Activated CD8-positive, alpha-beta T cell treated with anti-CD3 and anti-CD28 coated beads for 36 hours (primary cell): ENCODE measurements around the gene FBXO24. TPM values are rescaled to one million over a fixed set of nuclear protein-coding genes. Genes with fewer than 3 reads are reported as not detected.

Experiments used
- ATAC-seq: fragments of 200-7000 bp; cut with Tn5 transposase; one replicate; pipeline ENCODE4 v1.10.0; 2021; ENCODE audit warnings: mild to moderate bottlenecking, moderate library complexity
- CTCF ChIA-PET: fragments of 350-600 bp; sonication (Branson Sonifier 250); formaldehyde crosslinking; loops from one replicate; lab custom pipeline; 2021; ENCODE audit warnings: antibody characterized with exemption; lab: Charles Lee
- POLR2A ChIA-PET: fragments of 350-600 bp; sonication (Branson Sonifier 250); formaldehyde crosslinking; loops from one replicate; lab custom pipeline; 2021; ENCODE audit warnings: antibody characterized with exemption; lab: Charles Lee
- DNase-seq: peaks from one replicate; pipeline ENCODE4 v3.0.0-alpha.2; 2020
- H3K27ac Mint-ChIP-seq: one replicate; pipeline ENCODE4 v1.8.0; 2021; ENCODE audit warnings: mild to moderate bottlenecking, mixed read lengths
- H3K27me3 Mint-ChIP-seq: one replicate; pipeline ENCODE4 v1.8.0; 2021; ENCODE audit warnings: mixed read lengths
- H3K36me3 Mint-ChIP-seq: one replicate; pipeline ENCODE4 v1.8.0; 2021; ENCODE audit warnings: low read depth, mixed read lengths
- H3K4me1 Mint-ChIP-seq: one replicate; pipeline ENCODE4 v1.8.0; 2021; ENCODE audit warnings: low read depth, mixed read lengths
- H3K4me3 Mint-ChIP-seq: one replicate; pipeline ENCODE4 v1.8.0; 2021; ENCODE audit warnings: mild to moderate bottlenecking, moderate library complexity, mixed read lengths
- H3K9me3 Mint-ChIP-seq: one replicate; pipeline ENCODE4 v1.8.0; 2021; ENCODE audit warnings: mixed read lengths
- CTCF ChIP-seq: fragments of 200-600 bp; IDR thresholded peaks from one replicate; pipeline ENCODE4 v1.8.0; 2022; ENCODE audit warnings: antibody characterized with exemption, mild to moderate bottlenecking
- intact Hi-C: fragments of 100-400 bp; cut with micrococcal nuclease; formaldehyde crosslinking; loops from one replicate; pipeline ENCODE4 v1.10.0; 2022
- total RNA-seq, 2 experiments: library from RNA; stranded (reverse); gene quantifications; one replicate each; pipeline ENCODE4 v1.2.3, GENCODE V29; 2021

Gene FBXO24
- total RNA-seq, 2 experiments from 2014 or later: 1.4 to 1.5 TPM

GRCh38 chr7:100544967-100545359 lies 41.2 kb upstream of the FBXO24 start:
- H3K27ac Mint-ChIP-seq: peak overlapping the region; percentile 99
- CTCF ChIA-PET: interaction anchor here (0.7 to 10.8 kb wide), 11 partner anchors 9 to 412 kb away, joined by 3 to 92 read pairs (median 4); partner anchors contain the start of gene TSC22D4
- no peaks in the 10 kb centered on the region for H3K27me3 Mint-ChIP-seq
- peaks cover 42% of the 10 kb centered on the region for H3K36me3 Mint-ChIP-seq
- no peak for TF ChIP-seq CTCF
- ATAC-seq (no peak), DNase-seq (no peak)
- intact Hi-C loops: loop anchor here (5.0 kb wide), 1 partner anchor 68 kb away; the partner anchor contains the start of gene TSC22D4
- peaks cover 89% of the 10 kb centered on the region for H3K4me1 Mint-ChIP-seq
- no peaks in the 10 kb centered on the region for H3K9me3 Mint-ChIP-seq
- POLR2A ChIA-PET: interaction anchor here (0.6 to 4.2 kb wide), 12 partner anchors 9 to 445 kb away, joined by 3 to 17 read pairs (median 4); partner anchors contain the start of genes FBXO24, LRCH4, MEPCE and ZCWPW1
- H3K4me3 Mint-ChIP-seq: peak overlapping the region; percentile 91

- POLR2A ChIA-PET: interaction anchor here (0.6 to 4.2 kb wide), 14 partner anchors 9 to 445 kb away, joined by 3 to 17 read pairs (median 4); partner anchors contain the start of genes FBXO24, LRCH4, MEPCE and ZCWPW1
- ATAC-seq (peak; percentile 79), DNase-seq (peak; percentile 87)
- Mint-ChIP-seq H3K27me3 (no peaks in the 10 kb centered on the region), H3K27ac (peak overlapping the region; percentile 99), H3K4me1 (peaks cover 90% of the 10 kb centered on the region), H3K4me3 (peak overlapping the region; percentile 91), H3K36me3 (peaks cover 41% of the 10 kb centered on the region), H3K9me3 (no peaks in the 10 kb centered on the region)
- CTCF ChIA-PET: interaction anchor here (0.7 to 10.8 kb wide), 10 partner anchors 13 to 413 kb away, joined by 3 to 92 read pairs (median 4); partner anchors contain the start of gene TSC22D4
- intact Hi-C loops: loop anchor here (5.0 kb wide), 1 partner anchor 68 kb away; the partner anchor contains the start of gene TSC22D4
- no peak for TF ChIP-seq CTCF
These were observed 40.6 kb upstream of the FBXO24 start for GRCh38 chr7:100545360-100546128.

GRCh38 chr7:100546129-100546925 lies 39.8 kb upstream of the FBXO24 start:
- H3K9me3 Mint-ChIP-seq: no peaks in the 10 kb centered on the region
- H3K27ac Mint-ChIP-seq: peak overlapping the region; percentile 99
- ChIA-PET CTCF (interaction anchor here (1.2 to 10.8 kb wide), 5 partner anchors 12 to 86 kb away, joined by 3 to 92 read pairs (median 5); partner anchors contain the start of gene TSC22D4), POLR2A (interaction anchor here (0.9 to 4.2 kb wide), 9 partner anchors 10 to 61 kb away, joined by 3 to 17 read pairs (median 5); partner anchors contain the start of genes FBXO24 and LRCH4)
- intact Hi-C loops: loop anchor here (5.0 kb wide), 1 partner anchor 69 kb away; the partner anchor contains the start of gene TSC22D4
- no peaks in the 10 kb centered on the region for H3K27me3 Mint-ChIP-seq
- ATAC-seq (peak; percentile 37), DNase-seq (peak; percentile 50)
- no peak for TF ChIP-seq CTCF
- peaks cover 88% of the 10 kb centered on the region for H3K4me1 Mint-ChIP-seq
- H3K4me3 Mint-ChIP-seq: peak overlapping the region; percentile 91
- peaks cover 37% of the 10 kb centered on the region for H3K36me3 Mint-ChIP-seq

- Mint-ChIP-seq H3K27ac (peak overlapping the region; percentile 99), H3K36me3 (peaks cover 35% of the 10 kb centered on the region), H3K4me1 (peaks cover 80% of the 10 kb centered on the region), H3K4me3 (peak overlapping the region; percentile 91), H3K27me3 (no peaks in the 10 kb centered on the region), H3K9me3 (no peaks in the 10 kb centered on the region)
- DNase-seq (peak; percentile 53), ATAC-seq (no peak)
- CTCF ChIA-PET: interaction anchor here (0.8 to 10.8 kb wide), 5 partner anchors 11 to 68 kb away, joined by 3 to 92 read pairs (median 25); partner anchors contain the start of genes FBXO24, LRCH4 and TSC22D4
- TF ChIP-seq CTCF: no peak
- POLR2A ChIA-PET: interaction anchor here (0.8 to 4.2 kb wide), 7 partner anchors 11 to 62 kb away, joined by 3 to 17 read pairs (median 7); partner anchors contain the start of genes FBXO24 and LRCH4
- intact Hi-C loops: loop anchor here (5.0 kb wide), 1 partner anchor 70 kb away; the partner anchor contains the start of gene TSC22D4
These were observed 39.0 kb upstream of the FBXO24 start for GRCh38 chr7:100546926-100547800.
